ENCODE data around the gene DPP10. TPM values are rescaled to one million over a fixed set of nuclear protein-coding genes. Genes with fewer than 3 reads are reported as not detected.

The DPP10 gene
- total RNA-seq, 1 donor from 2014 or later: 15.1 TPM

DNA sequence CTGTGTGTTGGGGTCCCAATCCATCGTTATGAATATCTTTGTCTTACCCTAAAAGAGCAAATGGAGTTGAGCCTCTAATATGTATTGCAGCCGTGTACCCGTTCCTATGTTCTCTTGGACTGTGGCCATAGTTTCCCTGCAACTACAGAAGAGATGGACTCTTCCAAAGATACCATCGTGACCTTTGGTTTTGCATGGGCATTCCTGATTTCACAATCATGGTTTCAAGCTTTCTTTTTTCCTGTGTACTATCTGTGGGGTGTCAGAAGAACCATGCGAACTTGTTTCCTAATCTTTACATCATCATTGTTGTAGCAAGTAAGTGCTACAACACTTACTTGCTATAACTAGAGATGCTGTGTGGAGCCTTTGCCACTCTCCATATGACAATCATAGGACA is 1295.7 kb downstream of the DPP10 start:
- Mint-ChIP-seq H3K4me1 (ENCODE audit: low read depth, unreplicated experiment) (no peaks in the 10 kb centered on the region), H3K4me3 (ENCODE audit: unreplicated experiment) (no peak overlapping the region), H3K9me3 (ENCODE audit: unreplicated experiment) (no peaks in the 10 kb centered on the region), H3K27me3 (ENCODE audit: unreplicated experiment) (no peaks in the 10 kb centered on the region), H3K36me3 (ENCODE audit: unreplicated experiment) (no peaks in the 10 kb centered on the region), H3K27ac (ENCODE audit: unreplicated experiment) (no peak overlapping the region)
- no peak for DNase-seq
- TF ChIP-seq, protein P1, sequence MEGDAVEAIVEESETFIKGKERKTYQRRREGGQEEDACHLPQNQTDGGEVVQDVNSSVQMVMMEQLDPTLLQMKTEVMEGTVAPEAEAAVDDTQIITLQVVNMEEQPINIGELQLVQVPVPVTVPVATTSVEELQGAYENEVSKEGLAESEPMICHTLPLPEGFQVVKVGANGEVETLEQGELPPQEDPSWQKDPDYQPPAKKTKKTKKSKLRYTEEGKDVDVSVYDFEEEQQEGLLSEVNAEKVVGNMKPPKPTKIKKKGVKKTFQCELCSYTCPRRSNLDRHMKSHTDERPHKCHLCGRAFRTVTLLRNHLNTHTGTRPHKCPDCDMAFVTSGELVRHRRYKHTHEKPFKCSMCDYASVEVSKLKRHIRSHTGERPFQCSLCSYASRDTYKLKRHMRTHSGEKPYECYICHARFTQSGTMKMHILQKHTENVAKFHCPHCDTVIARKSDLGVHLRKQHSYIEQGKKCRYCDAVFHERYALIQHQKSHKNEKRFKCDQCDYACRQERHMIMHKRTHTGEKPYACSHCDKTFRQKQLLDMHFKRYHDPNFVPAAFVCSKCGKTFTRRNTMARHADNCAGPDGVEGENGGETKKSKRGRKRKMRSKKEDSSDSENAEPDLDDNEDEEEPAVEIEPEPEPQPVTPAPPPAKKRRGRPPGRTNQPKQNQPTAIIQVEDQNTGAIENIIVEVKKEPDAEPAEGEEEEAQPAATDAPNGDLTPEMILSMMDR (IDR thresholded peaks at IDR 0.05; ENCODE audit: partially characterized antibody, unreplicated experiment): no peak

DNA sequence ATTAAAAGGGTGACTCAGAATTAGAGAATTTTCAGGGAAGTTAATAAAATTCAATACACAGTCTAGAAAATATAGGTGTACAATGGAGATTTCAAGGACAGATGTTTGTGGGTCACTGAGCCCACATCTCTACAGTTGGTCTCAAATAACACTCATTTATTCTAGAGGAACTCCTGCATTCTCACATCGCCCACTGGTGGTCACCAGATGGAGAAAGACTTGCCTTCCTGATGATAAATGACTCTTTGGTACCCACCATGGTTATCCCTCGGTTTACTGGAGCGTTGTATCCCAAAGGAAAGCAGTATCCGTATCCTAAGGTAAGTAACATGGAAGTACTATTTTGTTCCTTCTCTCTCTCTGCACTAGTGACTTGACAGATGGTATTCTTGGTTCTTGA is 1297.1 kb downstream of the DPP10 start:
- TF ChIP-seq, protein P1 (IDR thresholded peaks at IDR 0.05; ENCODE audit: partially characterized antibody, unreplicated experiment): peak; percentile 41
- no peak overlapping the region for H3K4me3 Mint-ChIP-seq (ENCODE audit: unreplicated experiment)
- no peaks in the 10 kb centered on the region for H3K27me3 Mint-ChIP-seq (ENCODE audit: unreplicated experiment)
- H3K9me3 Mint-ChIP-seq (ENCODE audit: unreplicated experiment): no peaks in the 10 kb centered on the region
- no peaks in the 10 kb centered on the region for H3K36me3 Mint-ChIP-seq (ENCODE audit: unreplicated experiment)
- no peak overlapping the region for H3K27ac Mint-ChIP-seq (ENCODE audit: unreplicated experiment)
- peak; percentile 31 for DNase-seq
- H3K4me1 Mint-ChIP-seq (ENCODE audit: low read depth, unreplicated experiment): no peaks in the 10 kb centered on the region

DNA sequence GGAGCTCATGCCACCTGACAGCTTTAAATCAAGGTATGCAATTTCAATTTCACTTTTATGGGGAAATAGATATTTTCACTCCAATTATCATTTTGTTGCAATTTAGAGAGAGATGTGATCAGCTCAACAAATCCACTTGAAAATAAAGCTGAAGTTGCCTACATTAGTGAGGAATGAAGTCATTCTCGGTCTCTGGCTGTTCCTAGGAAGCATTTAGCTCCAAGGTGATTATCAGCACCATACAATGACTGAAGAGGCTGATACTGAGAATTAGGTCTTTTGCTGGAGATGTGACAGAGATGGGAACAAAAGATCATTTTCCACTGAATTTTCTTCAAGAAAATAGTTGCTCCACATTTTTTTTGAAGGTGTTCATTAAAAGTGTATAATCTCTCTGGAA is 1303.7 kb downstream of the DPP10 start:
- Mint-ChIP-seq H3K4me3 (ENCODE audit: unreplicated experiment) (no peak overlapping the region), H3K27ac (ENCODE audit: unreplicated experiment) (no peak overlapping the region), H3K27me3 (ENCODE audit: unreplicated experiment) (no peaks in the 10 kb centered on the region), H3K36me3 (ENCODE audit: unreplicated experiment) (no peaks in the 10 kb centered on the region), H3K9me3 (ENCODE audit: unreplicated experiment) (no peaks in the 10 kb centered on the region), H3K4me1 (ENCODE audit: low read depth, unreplicated experiment) (no peaks in the 10 kb centered on the region)
- no peak for DNase-seq
- TF ChIP-seq, protein P1 (IDR thresholded peaks at IDR 0.05; ENCODE audit: partially characterized antibody, unreplicated experiment): no peak

- Mint-ChIP-seq H3K4me3 (ENCODE audit: unreplicated experiment) (no peak overlapping the region), H3K36me3 (ENCODE audit: unreplicated experiment) (no peaks in the 10 kb centered on the region), H3K9me3 (ENCODE audit: unreplicated experiment) (no peaks in the 10 kb centered on the region), H3K27ac (ENCODE audit: unreplicated experiment) (no peak overlapping the region), H3K27me3 (ENCODE audit: unreplicated experiment) (no peaks in the 10 kb centered on the region), H3K4me1 (ENCODE audit: low read depth, unreplicated experiment) (peaks cover 2% of the 10 kb centered on the region)
- DNase-seq: no peak
- TF ChIP-seq, protein P1 (IDR thresholded peaks at IDR 0.05; ENCODE audit: partially characterized antibody, unreplicated experiment): no peak
These were observed 1314.8 kb downstream of the DPP10 start for GRCh38 chr2:115757286-115757685.

GRCh38 chr2:115763601-115764000 is 1321.2 kb downstream of the DPP10 start:
- no peaks in the 10 kb centered on the region for H3K4me1 Mint-ChIP-seq (ENCODE audit: low read depth, unreplicated experiment)
- TF ChIP-seq, protein P1 (IDR thresholded peaks at IDR 0.05; ENCODE audit: partially characterized antibody, unreplicated experiment): no peak
- H3K27me3 Mint-ChIP-seq (ENCODE audit: unreplicated experiment): no peaks in the 10 kb centered on the region
- no peak for DNase-seq
- H3K9me3 Mint-ChIP-seq (ENCODE audit: unreplicated experiment): no peaks in the 10 kb centered on the region
- H3K4me3 Mint-ChIP-seq (ENCODE audit: unreplicated experiment): no peak overlapping the region
- no peak overlapping the region for H3K27ac Mint-ChIP-seq (ENCODE audit: unreplicated experiment)
- H3K36me3 Mint-ChIP-seq (ENCODE audit: unreplicated experiment): no peaks in the 10 kb centered on the region
